Right lobe of liver (tissue), 6 donors: ENCODE results near the gene TMEM98. TPM values are rescaled to one million over a fixed set of nuclear protein-coding genes. Genes with fewer than 3 reads are reported as not detected.

Experiments used
- ATAC-seq, 4 donors: fragments of 200-7000 bp; cut with Tn5 transposase; one replicate each; pipeline ENCODE4 v1.9.1; 2020; ENCODE audit warnings: mild to moderate bottlenecking in 4 of 4, moderate library complexity in 4 of 4
- DNase-seq, 3 donors: peaks; one replicate each; pipeline ENCODE4 v3.0.0-alpha.2; 2020
- H3K27ac ChIP-seq, 3 donors: fragments of 200-600 bp; one replicate each; pipeline ENCODE4 v1.8.0; 2022
- H3K27me3 ChIP-seq, 2 donors: fragments of 200-600 bp; one replicate each; pipeline ENCODE4 v1.8.0; 2022
- H3K36me3 ChIP-seq, 4 donors: fragments of 200-600 bp; sonication (generic) in 1 of 4; one replicate each; pipeline versions ENCODE4 v1.5.1 to v1.8.0; 2017 to 2022; ENCODE audit warnings: control low read depth in 1 of 4
- H3K4me1 ChIP-seq, 4 donors: fragments of 200-600 bp; sonication (generic) in 1 of 4; one replicate each; pipeline versions ENCODE4 v1.5.1 to v1.8.0; 2017 to 2022; ENCODE audit warnings: control low read depth in 1 of 4
- H3K4me3 ChIP-seq, 3 donors: fragments of 200-600 bp; one replicate each; pipeline ENCODE4 v1.8.0; 2022
- H3K9me3 ChIP-seq, 4 donors: fragments of 200-600 bp; sonication (generic) in 1 of 4; one replicate each; pipeline versions ENCODE4 v1.5.1 to v1.8.0; 2017 to 2022; ENCODE audit warnings: control low read depth in 1 of 4
- POLR2A ChIP-seq: fragments of 450-650 bp; IDR thresholded peaks from one replicate; pipeline ENCODE4 v1.6.1; 2017; ENCODE audit warnings: antibody characterized with exemption, mild to moderate bottlenecking
- WGBS: methylation state at CpG from one replicate; pipeline ENCODE4 v1.1.6; 2018; ENCODE audit warnings: low coverage, low lambda C conversion rate; ENCODE audit not compliant: insufficient coverage; ENCODE audit errors: missing lambda C conversion rate; 5-methylcytosine and 5-hydroxymethylcytosine counted together
- intact Hi-C, 2 donors: fragments of 100-400 bp; cut with DNase I; formaldehyde crosslinking; loops; one replicate each; pipeline versions ENCODE4 v1.11.2 to v1.14.1; 2022
- total RNA-seq, 6 experiments: library from RNA; depleted of rRNA in 2 of 6; stranded (reverse); fragments of >200 nt in 2 of 6; fragmentation: NEBNext Ultra II Directional in 3 of 6; extraction: Animal tissue kit (Norgen Biotek cat#: 25700) in 3 of 6; gene quantifications; one replicate each; pipeline versions ENCODE4 v1.1.0 to v1.2.4, GENCODE V29; 2016 to 2023
- TF ChIP-seq, protein P1 (sequence below), 4 donors: fragments of 200-600 bp in 3 of 4; fragments of 450-650 bp in 1 of 4; IDR thresholded peaks; one replicate each; pipeline versions ENCODE4 v1.5.1 to v1.8.0; 2016 to 2022; ENCODE audit warnings: antibody characterized with exemption in 4 of 4, mild to moderate bottlenecking in 2 of 4
- donor health status: DM: no; HTN: yes; CAD: no.
- donor health status: DM: no; HTN: no; CAD: no.
- donor health status: DM: no; HTN: no; CAD: no.
- donor health status: DM: no; HTN: yes; CAD: no.
- donor health status: DM: no; HTN: yes; CAD: no.

TMEM98 gene
- total RNA-seq, 6 experiments from 2014 or later: 7.8 to 31.5 (median 19.2) TPM

DNA sequence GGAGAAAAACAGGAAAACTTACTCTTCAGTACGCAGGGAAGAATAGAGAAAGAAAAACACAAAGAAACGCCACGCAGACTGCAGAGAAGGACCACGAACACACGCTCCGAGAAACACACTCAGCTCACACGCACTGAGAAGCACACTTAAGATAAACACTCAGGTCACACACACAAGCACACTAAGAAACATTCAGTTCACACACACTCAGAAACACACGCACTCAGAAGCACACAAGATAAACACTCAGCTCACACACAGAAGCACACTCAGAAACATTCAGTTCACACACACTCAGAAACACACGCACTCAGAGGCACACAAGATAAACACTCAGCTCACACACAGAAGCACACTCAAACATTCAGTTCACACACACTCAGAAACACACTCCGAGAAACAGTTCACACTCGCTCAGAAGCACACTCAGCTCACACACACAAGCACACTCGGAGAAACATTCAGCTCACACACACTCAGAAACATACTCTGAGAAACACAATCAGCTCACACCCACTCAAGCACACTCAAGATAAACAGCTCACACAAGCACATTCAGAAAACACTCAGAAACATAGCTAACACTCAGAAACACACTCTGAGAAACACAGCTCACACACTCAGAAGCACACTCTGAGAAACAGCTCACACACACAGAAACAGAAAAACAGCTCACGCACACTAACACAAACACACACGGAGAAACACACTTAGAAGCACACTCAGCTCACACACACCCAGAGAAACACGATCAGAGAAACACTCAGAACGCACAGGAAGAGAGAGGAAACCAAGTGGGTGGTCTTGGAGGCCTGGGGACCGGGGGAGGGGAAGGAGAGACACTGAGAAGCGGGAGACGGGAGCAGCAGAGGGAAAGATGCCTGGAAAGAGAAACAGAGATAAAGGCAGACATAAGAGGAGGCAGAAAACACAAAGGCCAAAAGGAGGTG lies 908 bp downstream of the TMEM98 start:
- Histone ChIP-seq H3K27ac (peak overlapping the region in 1 of 3 donors; percentile 45), H3K9me3 (no peaks in the 10 kb centered on the region), H3K4me1 (no peaks in the 10 kb centered on the region), H3K27me3 (peaks cover 0 to 3% of the 10 kb centered on the region in 2 donors), H3K36me3 (no peaks in the 10 kb centered on the region), H3K4me3 (peak overlapping the region; percentile 42 to 66 (median 55))
- 28% methylated on average over 16 of the region's 19 CpGs for WGBS
- DNase-seq (peak in 1 of 3 donors; percentile 18), ATAC-seq (no peak)
- intact Hi-C loops: no loop called here
- TF ChIP-seq, protein P1, sequence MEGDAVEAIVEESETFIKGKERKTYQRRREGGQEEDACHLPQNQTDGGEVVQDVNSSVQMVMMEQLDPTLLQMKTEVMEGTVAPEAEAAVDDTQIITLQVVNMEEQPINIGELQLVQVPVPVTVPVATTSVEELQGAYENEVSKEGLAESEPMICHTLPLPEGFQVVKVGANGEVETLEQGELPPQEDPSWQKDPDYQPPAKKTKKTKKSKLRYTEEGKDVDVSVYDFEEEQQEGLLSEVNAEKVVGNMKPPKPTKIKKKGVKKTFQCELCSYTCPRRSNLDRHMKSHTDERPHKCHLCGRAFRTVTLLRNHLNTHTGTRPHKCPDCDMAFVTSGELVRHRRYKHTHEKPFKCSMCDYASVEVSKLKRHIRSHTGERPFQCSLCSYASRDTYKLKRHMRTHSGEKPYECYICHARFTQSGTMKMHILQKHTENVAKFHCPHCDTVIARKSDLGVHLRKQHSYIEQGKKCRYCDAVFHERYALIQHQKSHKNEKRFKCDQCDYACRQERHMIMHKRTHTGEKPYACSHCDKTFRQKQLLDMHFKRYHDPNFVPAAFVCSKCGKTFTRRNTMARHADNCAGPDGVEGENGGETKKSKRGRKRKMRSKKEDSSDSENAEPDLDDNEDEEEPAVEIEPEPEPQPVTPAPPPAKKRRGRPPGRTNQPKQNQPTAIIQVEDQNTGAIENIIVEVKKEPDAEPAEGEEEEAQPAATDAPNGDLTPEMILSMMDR (IDR thresholded peaks at IDR 0.05): no peak

DNA sequence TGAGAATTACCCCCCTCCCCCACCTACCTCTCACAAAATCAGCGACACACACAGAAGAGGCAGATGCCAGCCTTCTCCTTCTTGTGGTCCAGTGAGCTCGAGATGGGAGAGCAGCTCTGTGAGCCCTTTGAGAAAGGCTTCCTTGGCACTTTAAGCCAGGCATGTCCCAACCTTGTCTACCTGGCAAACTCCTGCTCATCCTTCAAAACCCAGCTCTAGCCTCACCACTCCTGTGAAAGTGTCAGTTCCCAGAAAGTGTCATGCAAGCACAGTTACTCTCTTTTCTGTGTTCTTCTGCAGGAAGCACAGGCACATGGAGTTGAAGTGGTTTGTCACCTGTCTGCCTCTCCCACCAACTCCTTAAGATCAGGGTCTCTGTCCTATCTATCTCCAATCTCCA lies 1.6 kb downstream of the TMEM98 start:
- intact Hi-C loops: no loop called here
- no peak for TF ChIP-seq POLR2A
- TF ChIP-seq, protein P1 (IDR thresholded peaks at IDR 0.05): no peak
- Histone ChIP-seq H3K4me1 (no peaks in the 10 kb centered on the region), H3K4me3 (no peak overlapping the region), H3K36me3 (no peaks in the 10 kb centered on the region), H3K27ac (no peak overlapping the region), H3K9me3 (no peaks in the 10 kb centered on the region), H3K27me3 (peaks cover 0 to 3% of the 10 kb centered on the region in 2 donors)
- 80% methylated on average over 1 of the region's 2 CpGs for WGBS
- no peak for ATAC-seq
- DNase-seq: peak in 1 of 3 donors; percentile 8

DNA sequence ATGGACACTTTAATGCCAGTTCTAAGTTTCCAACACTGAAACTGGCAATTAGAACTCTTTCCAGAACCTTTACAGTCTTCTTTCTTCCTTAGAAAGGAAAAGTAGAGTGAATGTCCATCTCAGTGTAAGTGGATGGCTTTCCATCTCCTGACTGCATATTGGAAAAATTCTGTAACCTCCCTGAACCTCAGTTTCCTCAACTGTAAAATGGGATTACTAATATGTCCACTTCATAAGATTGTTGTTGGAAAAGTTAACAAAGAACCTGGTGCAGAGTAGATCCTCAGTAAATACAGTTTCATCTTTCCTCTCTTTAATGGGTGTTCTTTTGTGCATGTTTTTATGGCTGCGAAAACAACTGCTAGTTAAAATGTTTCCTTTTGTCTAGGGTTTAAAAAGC lies 2.6 kb downstream of the TMEM98 start:
- H3K27ac ChIP-seq: no peak overlapping the region
- no peaks in the 10 kb centered on the region for H3K9me3 ChIP-seq
- H3K36me3 ChIP-seq: no peaks in the 10 kb centered on the region
- H3K4me3 ChIP-seq: no peak overlapping the region
- intact Hi-C loops: no loop called here
- DNase-seq: no peak
- WGBS: 93% methylated on average over 1 of the region's 1 CpG
- TF ChIP-seq, protein P1 (IDR thresholded peaks at IDR 0.05): no peak
- no peak for TF ChIP-seq POLR2A
- H3K27me3 ChIP-seq: peaks cover 0 to 3% of the 10 kb centered on the region in 2 donors
- no peak for ATAC-seq
- H3K4me1 ChIP-seq: no peaks in the 10 kb centered on the region

DNA sequence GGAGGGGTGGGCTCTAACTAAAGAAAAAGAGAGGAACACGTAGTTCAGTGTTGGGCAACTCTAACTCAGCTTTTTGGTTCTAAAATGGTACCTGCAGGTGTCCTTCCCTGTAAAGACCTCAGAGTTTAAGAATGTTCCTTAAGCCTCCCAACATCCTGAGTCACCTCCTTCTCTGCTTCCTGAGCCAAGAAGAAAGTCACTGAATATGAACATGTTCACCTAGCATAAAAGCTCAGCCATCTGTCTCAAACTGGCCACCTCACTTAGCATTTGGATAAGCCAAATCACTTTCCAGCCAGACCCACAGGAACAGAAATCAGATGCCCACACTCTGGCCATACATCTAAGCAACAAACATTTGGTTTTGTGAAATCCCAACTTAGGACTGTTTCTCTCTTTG lies 3.7 kb downstream of the TMEM98 start:
- no peak for TF ChIP-seq POLR2A
- TF ChIP-seq, protein P1 (IDR thresholded peaks at IDR 0.05): no peak
- Histone ChIP-seq H3K9me3 (no peaks in the 10 kb centered on the region), H3K4me1 (no peaks in the 10 kb centered on the region), H3K27ac (no peak overlapping the region), H3K36me3 (no peaks in the 10 kb centered on the region), H3K27me3 (peaks cover 0 to 3% of the 10 kb centered on the region in 2 donors), H3K4me3 (no peak overlapping the region)
- intact Hi-C loops: no loop called here
- 71% methylated on average over 1 of the region's 1 CpG for WGBS
- no peak for DNase-seq
- no peak for ATAC-seq
